H1 (cell line): ENCODE results near the gene LAMTOR4.

ENCODE experiments used
- CTCF ChIP-seq, 3 experiments: IDR thresholded peaks; 1 replicate in 2 of 3; 2 replicates in 1 of 3; pipeline versions ENCODE4 v1.5.1 to v1.6.1; 2011; ENCODE audit warnings: low read length in 3 of 3, mild to moderate bottlenecking in 3 of 3, inconsistent platforms in 2 of 3, low read depth in 1 of 3, moderate library complexity in 1 of 3; ENCODE audit not compliant: insufficient read depth in 1 of 3; ENCODE audit errors: control extremely low read depth in 1 of 3
- EZH2 ChIP-seq: fragments of 200-600 bp; sonication (generic); IDR thresholded peaks from 2 replicates; pipeline ENCODE4 v1.7.1; 2012; ENCODE audit warnings: low read depth, mild to moderate bottlenecking, moderate library complexity, low read length, inconsistent platforms; ENCODE audit not compliant: severe bottlenecking

- TF ChIP-seq CTCF (IDR thresholded peaks at IDR 0.05; ENCODE audit: control extremely low read depth in 1 of 3, insufficient read depth in 1 of 3, low read depth in 1 of 3, low read length in 3 of 3): no peak
- TF ChIP-seq EZH2: no peak
Measured at GRCh38 chr7:100122568-100122967, 26.1 kb upstream of the LAMTOR4 start.
